HG03354 (cell line): ENCODE measurements around the gene MFSD2A.
"Not testable (repeated sequence)": the region's sequence is repeated elsewhere in the genome, so short reads cannot be mapped to it uniquely, and the experiment has no call there.

ENCODE experiments used
- ATAC-seq: cut with Tn5 transposase; IDR thresholded peaks from one replicate; pipeline ENCODE4 v1.9.1; 2021; ENCODE audit warnings: mild to moderate bottlenecking; ENCODE audit not compliant: unreplicated experiment, poor library complexity, severe bottlenecking

The MFSD2A gene

GRCh38 chr1:39962450-39962825, 7.5 kb downstream of the MFSD2A start:
- no peak for ATAC-seq

GRCh38 chr1:39962964-39963363, 8.0 kb downstream of the MFSD2A start:
- not testable (repeated sequence) for ATAC-seq

- ATAC-seq = no peak
These were observed 9.6 kb downstream of the MFSD2A start for GRCh38 chr1:39964552-39964951.

GRCh38 chr1:39965044-39965443, 10.1 kb downstream of the MFSD2A start:
- no peak for ATAC-seq

- no peak for ATAC-seq
These were observed 14.1 kb downstream of the MFSD2A start for GRCh38 chr1:39969048-39969447.

- no peak for ATAC-seq
These were observed 14.8 kb downstream of the MFSD2A start for GRCh38 chr1:39969531-39970270.

GRCh38 chr1:39970274-39970673, 15.3 kb downstream of the MFSD2A start:
- no peak for ATAC-seq

- no peak for ATAC-seq
These were observed 16.2 kb downstream of the MFSD2A start for GRCh38 chr1:39971138-39971537.

GRCh38 chr1:39973503-39974135, 18.7 kb downstream of the MFSD2A start:
- no peak for ATAC-seq

GRCh38 chr1:39976732-39977131, 21.8 kb downstream of the MFSD2A start:
- ATAC-seq = no peak

- ATAC-seq = no peak
These were observed 22.3 kb downstream of the MFSD2A start for GRCh38 chr1:39977202-39977601.

- ATAC-seq = no peak
These were observed 24.7 kb downstream of the MFSD2A start for GRCh38 chr1:39979654-39980053.

- no peak for ATAC-seq
These were observed 25.8 kb downstream of the MFSD2A start for GRCh38 chr1:39980555-39981313.

- ATAC-seq = no peak
These were observed 26.4 kb downstream of the MFSD2A start for GRCh38 chr1:39981385-39981784.

- ATAC-seq = no peak
These were observed 27.0 kb downstream of the MFSD2A start for GRCh38 chr1:39981945-39982344.

GRCh38 chr1:39984480-39984879, 29.5 kb downstream of the MFSD2A start:
- ATAC-seq = not testable (repeated sequence)

GRCh38 chr1:39984951-39985350, 30.0 kb downstream of the MFSD2A start:
- no peak for ATAC-seq

GRCh38 chr1:39987869-39988268, 32.9 kb downstream of the MFSD2A start:
- no peak for ATAC-seq

- ATAC-seq = no peak
These were observed 33.8 kb downstream of the MFSD2A start for GRCh38 chr1:39988618-39989343.

GRCh38 chr1:39990428-39990827, 35.5 kb downstream of the MFSD2A start:
- no peak for ATAC-seq
